GM21786 (cell line): ENCODE data around the gene PCDH12.

ENCODE experiments used
- ATAC-seq: cut with Tn5 transposase; IDR thresholded peaks from one replicate; pipeline ENCODE4 v1.9.1; 2021; ENCODE audit not compliant: unreplicated experiment

Gene PCDH12

GRCh38 chr5:141966963-141967333, 8.9 kb upstream of the PCDH12 start:
- no peak for ATAC-seq

- ATAC-seq: no peak
These were observed 8.4 kb upstream of the PCDH12 start for GRCh38 chr5:141966275-141966962.

GRCh38 chr5:141965071-141965470, 7.1 kb upstream of the PCDH12 start:
- ATAC-seq: no peak

- no peak for ATAC-seq
These were observed 5.7 kb upstream of the PCDH12 start for GRCh38 chr5:141963701-141964100.

- no peak for ATAC-seq
These were observed 3.5 kb upstream of the PCDH12 start for GRCh38 chr5:141961466-141961865.

- ATAC-seq: peak; percentile 94
These were observed 2.7 kb upstream of the PCDH12 start for GRCh38 chr5:141960449-141961323.

- no peak for ATAC-seq
These were observed 2.0 kb upstream of the PCDH12 start for GRCh38 chr5:141960018-141960417.

- ATAC-seq: no peak
These were observed 657 bp upstream of the PCDH12 start for GRCh38 chr5:141958546-141959172.

- ATAC-seq: no peak
These were observed 520 bp downstream of the PCDH12 start for GRCh38 chr5:141957367-141957996.

GRCh38 chr5:141954194-141954593, 3.8 kb downstream of the PCDH12 start:
- no peak for ATAC-seq

GRCh38 chr5:141952020-141952419, 6.0 kb downstream of the PCDH12 start:
- no peak for ATAC-seq

- no peak for ATAC-seq
These were observed 6.6 kb downstream of the PCDH12 start for GRCh38 chr5:141951332-141951781.

- ATAC-seq: no peak
These were observed 7.6 kb downstream of the PCDH12 start for GRCh38 chr5:141950207-141951005.

GRCh38 chr5:141949511-141949910, 8.5 kb downstream of the PCDH12 start:
- no peak for ATAC-seq

GRCh38 chr5:141948812-141949211, 9.2 kb downstream of the PCDH12 start:
- ATAC-seq: no peak

GRCh38 chr5:141947316-141947715, 10.7 kb downstream of the PCDH12 start:
- no peak for ATAC-seq

- no peak for ATAC-seq
These were observed 12.4 kb downstream of the PCDH12 start for GRCh38 chr5:141945511-141946051.

GRCh38 chr5:141944076-141944475, 13.9 kb downstream of the PCDH12 start:
- ATAC-seq: no peak

- no peak for ATAC-seq
These were observed 15.7 kb downstream of the PCDH12 start for GRCh38 chr5:141942185-141942857.

GRCh38 chr5:141941779-141942178, 16.2 kb downstream of the PCDH12 start:
- no peak for ATAC-seq
